ENCODE results near the gene MYH10.
"Not testable (repeated sequence)": the region's sequence is repeated elsewhere in the genome, so short reads cannot be mapped to it uniquely, and the experiment has no call there.

Gene MYH10

GRCh38 chr17:8542599-8543502 lies 87.7 kb downstream of the MYH10 start:
- DNase-seq = no peak

- not testable (repeated sequence) for DNase-seq
These were observed 90.5 kb downstream of the MYH10 start for GRCh38 chr17:8539976-8540375.

DNA sequence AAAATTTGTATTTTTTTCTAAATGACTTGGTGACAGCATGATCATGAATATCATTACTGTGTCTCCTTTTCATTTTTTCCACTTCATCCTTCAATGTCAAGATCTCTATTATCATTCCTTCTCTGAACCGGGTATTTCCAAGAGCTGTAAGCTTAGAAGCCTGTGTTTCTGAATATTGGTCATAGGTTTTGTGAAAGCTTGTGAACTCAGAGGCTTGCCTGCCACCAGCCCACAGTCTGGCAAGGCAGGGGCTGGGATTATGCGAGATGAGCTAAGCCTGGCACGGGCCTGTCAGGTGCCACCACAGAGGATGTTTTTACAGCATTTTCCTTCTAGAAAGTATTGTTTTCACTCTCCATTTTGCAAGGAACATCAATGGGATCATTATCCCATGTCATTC lies 92.8 kb downstream of the MYH10 start:
- DNase-seq = no peak

GRCh38 chr17:8534498-8535188 lies 95.9 kb downstream of the MYH10 start:
- no peak for DNase-seq

DNA sequence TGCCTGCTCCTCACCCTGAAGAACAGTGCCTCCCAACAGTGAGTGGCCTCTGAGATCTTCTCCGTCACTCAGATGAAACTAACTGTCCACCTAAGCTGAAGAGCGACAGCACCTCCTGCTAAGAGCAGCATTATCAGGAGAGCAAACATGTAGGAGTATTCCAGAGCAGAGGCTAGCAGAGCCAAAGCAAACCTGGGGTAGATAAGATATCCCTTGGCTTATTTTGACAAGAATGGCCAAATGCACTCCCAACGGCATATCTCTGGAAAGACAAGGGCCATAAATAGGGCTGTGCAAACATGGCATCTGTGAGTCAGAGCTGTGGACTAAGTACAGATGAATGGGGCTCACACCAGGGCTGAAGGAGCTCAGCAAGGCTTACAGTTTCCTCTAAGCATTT lies 98.5 kb downstream of the MYH10 start:
- DNase-seq = no peak

GRCh38 chr17:8522577-8522976 lies 107.9 kb downstream of the MYH10 start:
- DNase-seq = no peak

DNA sequence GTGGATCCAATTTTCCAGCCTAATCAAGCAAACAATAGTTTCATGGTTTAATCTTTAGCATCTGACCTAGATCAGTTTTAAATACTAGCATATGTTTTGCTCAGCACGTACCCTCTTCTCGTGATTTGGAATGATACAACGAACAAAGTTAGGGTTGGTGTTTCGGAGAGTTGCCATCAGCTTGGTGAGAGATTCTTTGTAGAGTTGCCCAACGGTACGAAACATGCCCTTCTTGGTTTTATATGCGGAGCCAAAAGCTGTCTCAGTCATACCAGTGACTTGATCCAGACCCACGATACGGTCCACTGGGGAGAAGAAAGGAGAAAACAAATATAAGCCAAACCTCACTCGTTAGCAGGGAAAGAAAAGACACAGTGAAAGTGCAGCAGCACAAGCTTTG lies 109.5 kb downstream of the MYH10 start:
- no peak for DNase-seq

DNA sequence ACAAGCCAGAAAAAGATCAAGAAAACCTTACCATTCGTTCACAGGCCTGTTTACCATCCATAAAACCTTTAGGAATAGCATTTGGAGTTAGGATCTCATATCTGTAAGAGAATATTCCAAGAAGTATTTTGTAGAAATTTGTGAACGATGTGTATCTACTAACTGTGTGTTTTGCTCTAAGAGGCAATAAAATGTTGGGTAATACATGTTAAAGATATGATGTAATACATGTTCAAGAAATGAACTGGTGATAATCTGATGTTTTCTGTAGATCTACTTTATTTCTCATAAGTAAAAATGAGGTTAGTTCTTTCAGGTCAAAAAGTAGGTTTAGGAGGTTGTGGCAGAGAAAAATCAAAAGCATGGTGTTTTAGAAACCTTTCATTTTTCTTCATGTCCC lies 111.7 kb downstream of the MYH10 start:
- no peak for DNase-seq

DNA sequence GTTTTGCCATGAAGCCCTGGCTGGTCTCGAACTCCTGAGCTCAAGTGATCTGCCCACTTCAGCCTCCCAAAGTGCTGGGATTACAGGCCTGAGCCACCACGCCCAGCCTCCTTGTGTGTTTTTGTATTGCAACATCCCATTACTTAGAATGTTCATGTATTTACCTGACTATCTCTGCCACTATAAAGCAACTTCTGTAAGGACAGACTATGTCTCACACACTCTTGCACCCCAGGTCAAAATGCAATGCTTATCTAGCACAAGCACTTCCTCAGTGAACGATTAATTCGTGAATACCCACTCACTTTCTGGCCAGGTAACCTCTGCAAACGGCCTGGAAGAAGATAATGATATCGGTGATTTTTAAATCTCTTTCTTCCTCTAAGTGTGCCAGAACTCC lies 112.2 kb downstream of the MYH10 start:
- DNase-seq = no peak

- no peak for DNase-seq
These were observed 115.7 kb downstream of the MYH10 start for GRCh38 chr17:8514801-8515200.

DNA sequence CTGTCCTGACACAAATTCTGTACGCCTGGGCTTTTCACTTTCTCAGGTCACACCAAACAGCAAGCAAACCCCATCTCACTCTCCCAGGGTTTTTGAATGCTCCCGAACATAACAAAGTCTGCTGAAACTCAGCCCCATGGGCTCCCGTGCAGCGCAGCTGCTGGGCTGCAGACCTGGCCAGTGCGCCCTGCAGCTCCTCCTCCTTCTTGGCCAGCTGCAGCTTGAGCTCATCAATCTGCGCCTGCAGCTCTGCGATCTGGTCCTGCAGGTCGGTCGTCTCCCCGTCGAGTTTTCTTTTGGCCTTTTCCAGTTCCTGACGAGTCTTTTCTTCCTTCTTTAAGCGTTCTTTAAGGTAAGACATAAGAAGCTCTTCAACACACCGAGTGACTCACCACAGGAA lies 124.4 kb downstream of the MYH10 start:
- no peak for DNase-seq

DNA sequence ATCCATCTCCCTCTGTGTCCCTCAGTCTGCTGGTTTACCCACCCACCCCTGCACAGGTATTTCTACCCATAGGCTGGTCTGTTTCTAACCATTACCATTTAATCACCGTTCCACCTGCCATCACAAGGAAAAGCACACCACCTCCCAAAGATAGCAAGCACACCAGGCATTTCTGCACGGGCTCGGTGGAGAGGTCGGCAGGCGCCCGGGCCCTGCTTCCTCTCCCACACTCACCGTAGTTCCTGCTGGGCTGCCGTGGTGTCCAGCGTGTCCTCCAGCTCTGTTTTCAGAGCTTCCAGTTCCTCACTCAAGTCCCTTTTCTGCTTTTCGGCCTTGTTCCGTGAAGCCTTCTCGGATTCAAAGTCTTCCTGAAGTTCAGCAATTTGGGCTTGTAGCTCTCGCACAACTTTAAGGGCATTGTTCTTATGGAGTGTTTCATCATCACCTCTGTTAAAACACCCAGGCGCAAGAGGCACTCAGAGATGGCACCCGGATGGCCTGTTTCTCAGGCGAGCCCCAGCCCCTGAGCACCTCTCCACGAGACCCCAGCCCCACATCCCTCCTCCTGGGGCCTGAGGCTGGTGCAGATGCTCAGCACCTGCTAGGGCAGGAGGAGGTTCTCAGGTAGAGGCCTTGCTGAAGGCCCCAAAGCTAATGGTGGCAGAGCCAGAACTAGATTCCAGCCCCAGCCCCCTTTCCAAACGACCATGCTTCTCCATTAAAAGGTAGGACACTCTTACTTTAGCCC lies 125.9 kb downstream of the MYH10 start:
- DNase-seq = no peak

DNA sequence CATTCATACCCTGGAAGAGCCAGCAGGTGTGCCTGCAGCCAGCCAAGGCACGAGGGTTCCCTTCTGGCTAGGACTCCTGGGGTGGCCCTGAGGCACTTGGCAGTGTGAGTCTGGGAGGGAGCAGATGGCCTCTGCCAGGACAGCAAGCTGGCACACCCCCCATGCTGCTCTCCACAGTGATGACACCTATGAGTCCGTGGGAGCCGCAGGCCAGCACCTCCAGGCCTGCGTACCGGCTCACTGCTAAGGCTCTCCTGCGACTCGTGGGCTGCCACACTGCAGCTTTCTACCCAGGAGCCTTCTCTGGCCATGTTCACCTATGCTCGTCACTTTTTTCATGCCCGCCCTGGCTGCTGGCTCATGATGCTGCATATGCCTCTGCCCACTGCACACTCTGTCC lies 126.7 kb downstream of the MYH10 start:
- no peak for DNase-seq

DNA sequence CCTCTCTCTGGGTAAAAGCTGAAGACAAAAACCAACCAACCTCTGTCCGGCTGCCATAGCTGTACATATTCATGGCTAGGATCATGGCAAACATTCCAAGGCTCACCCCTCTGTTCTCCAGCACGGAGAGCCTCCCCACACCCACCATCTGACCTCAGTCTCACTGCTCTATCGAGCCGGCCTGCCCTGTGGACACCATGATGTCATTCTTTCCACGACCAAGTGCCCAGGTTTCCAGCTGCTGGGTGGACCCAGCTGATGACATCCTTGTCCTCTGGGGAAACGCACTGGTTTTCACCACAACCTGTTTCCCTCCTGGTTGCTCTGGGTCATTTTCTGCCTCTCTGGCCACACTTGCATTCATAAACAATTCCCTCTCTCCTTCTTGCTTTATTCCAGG lies 127.2 kb downstream of the MYH10 start:
- no peak for DNase-seq

DNA sequence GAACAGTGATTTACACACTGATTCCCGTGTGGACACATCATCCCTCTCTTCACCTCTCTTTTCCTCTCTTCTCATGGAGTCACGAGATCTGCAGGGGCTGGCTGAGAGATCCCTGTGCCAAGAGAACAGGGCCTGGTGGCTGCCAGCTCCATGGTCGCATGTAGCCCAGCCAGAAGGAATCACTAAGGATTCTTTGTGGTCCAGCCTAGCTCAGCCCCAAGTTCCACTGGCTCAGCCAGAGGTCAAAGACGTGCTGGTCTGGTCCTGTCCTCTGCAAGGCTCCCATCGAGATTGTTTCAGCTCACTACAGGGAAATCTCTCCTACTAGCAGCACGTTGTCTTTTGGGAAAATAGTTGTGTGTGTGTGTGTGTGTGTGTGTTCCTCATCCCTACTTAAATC lies 128.4 kb downstream of the MYH10 start:
- DNase-seq = no peak

GRCh38 chr17:8500609-8501008 lies 129.9 kb downstream of the MYH10 start:
- DNase-seq = no peak

GRCh38 chr17:8499614-8500013 lies 130.9 kb downstream of the MYH10 start:
- no peak for DNase-seq

DNA sequence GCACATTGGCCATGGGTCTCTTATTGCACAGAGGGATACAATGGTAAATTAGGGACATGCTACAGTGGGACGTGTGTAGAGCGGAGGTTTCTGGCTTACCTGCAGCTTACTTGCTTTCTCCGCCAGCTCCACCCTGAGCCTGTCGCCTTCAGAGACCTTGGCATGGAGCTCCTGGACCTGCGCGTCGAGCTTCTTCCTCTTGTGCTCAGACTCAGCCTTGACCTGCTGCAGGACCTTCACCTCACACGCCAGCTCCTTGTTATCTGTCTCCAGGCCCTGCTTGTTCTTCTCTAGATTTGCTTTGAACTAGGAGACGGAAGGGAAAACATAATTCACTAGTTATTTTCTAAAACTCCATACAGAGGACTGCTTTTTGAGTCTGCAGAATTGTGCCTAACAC lies 131.4 kb downstream of the MYH10 start:
- DNase-seq = no peak

- DNase-seq = no peak
These were observed 134.4 kb downstream of the MYH10 start for GRCh38 chr17:8496081-8496480.

GRCh38 chr17:8494506-8495111 lies 135.9 kb downstream of the MYH10 start:
- no peak for DNase-seq

DNA sequence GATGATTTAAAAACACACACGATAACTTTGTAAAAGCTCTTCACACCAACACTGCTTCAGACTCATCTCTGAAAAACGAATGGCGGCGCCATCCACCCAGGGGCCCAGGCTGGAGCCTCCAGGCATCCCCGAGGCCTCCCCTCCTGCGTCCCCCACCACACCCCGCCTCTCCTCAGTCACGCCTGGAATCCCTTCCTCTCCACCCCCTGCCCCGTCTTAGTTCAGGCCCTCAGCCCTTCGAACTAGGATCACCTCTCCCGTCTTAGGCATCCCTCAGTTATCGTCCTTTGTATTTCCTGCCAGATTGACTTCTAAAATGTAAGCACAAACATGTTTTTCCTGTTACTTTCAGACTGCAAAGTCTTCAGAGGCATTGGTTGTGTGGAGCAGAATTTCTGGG lies 136.5 kb downstream of the MYH10 start:
- DNase-seq = no peak

DNA sequence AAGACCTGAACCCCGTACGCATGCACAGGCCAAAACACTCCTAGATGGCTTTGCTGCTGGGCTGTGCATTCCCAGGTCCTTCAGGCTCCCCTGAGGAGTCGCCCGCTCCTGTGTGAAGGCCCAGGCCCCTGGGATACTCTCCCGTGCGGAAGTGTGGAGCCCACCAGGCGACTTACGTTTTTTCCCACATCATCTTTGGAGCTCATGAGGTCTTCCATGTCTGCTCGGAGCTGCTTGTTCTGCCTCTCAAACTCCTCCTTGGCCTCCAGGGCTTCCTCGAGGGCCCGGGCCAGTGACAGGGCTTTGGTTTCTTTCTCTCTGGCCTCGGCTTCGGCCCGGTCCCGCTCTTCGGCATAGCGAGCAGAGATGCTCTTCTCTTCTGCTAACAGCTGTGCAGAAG lies 138.4 kb downstream of the MYH10 start:
- no peak for DNase-seq

Data from NCI-H526 (cell line).